Measurements from ENCODE around the gene RALGAPA1.
"Not testable (repeated sequence)": the region's sequence is repeated elsewhere in the genome, so short reads cannot be mapped to it uniquely, and the experiment has no call there.

The RALGAPA1 gene

DNA sequence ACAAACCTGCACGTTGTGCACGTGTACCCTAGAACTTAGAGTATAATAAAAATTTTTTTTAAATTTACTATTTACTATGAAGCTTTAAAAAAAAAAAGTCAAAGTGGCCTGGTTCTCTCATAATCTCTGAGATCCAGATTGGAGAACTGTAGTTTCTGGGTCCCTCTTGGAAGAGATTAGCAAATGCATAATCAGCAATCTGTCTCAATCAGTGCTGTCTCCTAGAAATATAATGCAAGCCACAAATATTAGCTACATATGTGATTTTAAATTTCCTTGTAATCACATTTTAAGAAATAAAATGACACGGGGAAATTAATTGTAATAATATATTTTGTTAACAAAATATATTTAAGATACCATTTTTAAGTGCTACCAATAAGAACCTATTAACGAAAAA, 32.3 kb downstream of the RALGAPA1 start:
- H3K4me3 ChIP-seq (ENCODE audit: low read depth, low read length), result no peak overlapping the region
- DNase-seq (ENCODE audit: low read depth), result no peak

DNA sequence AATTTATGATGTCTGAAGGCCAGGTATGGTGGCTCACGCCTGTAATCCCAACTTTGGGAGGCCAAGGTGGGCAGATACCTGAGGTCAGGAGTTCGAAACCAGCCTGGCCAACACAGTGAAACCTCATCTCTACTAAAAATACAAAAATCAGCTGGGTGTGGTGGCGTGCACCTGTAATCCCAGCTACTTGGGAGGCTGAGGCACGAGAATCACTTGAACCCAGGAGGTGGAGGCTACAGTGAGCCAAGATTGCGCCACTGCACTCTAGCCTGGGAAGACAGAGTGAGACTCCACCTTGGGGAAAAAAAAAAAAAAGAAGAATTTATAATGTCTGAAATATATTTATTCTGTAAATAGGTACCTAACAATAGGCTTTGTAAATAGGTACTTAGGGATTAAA, 33.0 kb downstream of the RALGAPA1 start:
- H3K4me3 ChIP-seq (ENCODE audit: low read depth, low read length), result not testable (repeated sequence)

DNA sequence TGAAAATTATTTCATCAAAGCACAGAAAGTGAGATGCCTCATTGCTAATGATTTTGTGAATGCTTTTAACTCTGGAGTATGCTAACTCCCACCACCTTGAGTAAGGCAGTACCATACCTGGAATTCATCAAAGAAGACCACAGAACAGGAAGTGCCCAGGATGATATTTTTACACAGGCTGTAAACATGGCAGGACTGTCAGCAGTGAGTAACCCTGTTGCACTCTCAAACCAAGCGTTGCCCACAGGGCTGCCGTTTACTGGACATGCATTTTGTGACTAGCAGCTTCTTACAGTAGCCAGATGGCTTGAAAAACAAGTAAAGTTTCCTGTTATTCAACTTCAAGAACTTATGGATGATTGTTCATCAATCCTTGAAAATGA, 42.4 kb downstream of the RALGAPA1 start:
- no peak overlapping the region for H3K4me3 ChIP-seq (ENCODE audit: low read depth, low read length)
- DNase-seq (ENCODE audit: low read depth), result no peak

More for the DNA sequence above, 33.0 kb downstream of the RALGAPA1 start:
- DNase-seq (ENCODE audit: low read depth), result not testable (repeated sequence)

DNA sequence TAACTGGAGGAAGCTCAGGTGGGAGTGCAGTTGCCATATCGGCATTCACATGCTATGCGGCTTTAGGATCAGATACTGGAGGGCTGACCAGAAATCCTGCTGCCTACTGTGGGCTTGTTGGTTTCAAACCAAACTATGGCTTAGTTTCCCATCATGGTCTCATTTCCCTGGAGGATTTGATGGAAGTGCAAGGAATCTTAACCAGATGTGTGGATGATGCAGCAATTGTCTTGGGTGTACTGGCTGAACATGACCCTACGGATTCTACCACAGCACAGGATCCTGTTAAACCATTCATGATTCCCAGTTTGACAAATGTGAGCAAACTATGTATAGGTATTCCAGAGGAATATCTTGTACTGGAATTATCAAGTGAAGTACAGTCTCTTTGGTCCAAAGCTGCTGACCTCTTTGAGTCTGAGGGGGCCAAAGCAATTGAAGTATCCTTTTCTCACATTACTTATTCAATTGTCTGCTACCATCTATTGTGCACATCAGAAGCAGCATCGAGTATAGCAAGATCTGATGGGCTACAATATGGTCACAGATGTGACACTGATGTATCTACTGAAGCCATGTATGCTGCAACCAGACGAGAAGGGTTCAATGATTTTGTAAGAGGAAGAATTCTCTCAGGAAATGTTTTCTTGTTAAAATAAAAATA, 42.9 kb downstream of the RALGAPA1 start:
- DNase-seq (ENCODE audit: low read depth), result no peak
- no peak overlapping the region for H3K4me3 ChIP-seq (ENCODE audit: low read depth, low read length)

DNA sequence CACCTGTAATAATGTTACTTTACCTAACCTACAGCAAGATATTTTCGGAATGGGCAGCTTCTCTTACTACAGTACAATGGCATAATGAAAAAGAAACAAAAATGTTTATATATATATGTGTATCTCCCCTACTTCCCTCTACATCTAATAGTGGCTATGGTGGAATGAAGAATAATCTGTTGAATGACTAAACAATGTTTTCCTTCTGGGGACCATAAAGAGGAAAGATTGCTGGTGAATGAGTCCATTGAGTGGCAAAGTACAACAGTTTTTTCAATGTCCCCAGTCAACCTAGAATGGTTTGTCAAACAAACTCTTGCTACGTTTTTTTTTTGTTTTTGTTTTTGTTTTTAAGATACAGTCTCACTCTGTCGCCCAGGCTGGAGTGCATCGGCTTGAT, 47.2 kb downstream of the RALGAPA1 start:
- no peak for DNase-seq (ENCODE audit: low read depth)
- no peak overlapping the region for H3K4me3 ChIP-seq (ENCODE audit: low read depth, low read length)

DNA sequence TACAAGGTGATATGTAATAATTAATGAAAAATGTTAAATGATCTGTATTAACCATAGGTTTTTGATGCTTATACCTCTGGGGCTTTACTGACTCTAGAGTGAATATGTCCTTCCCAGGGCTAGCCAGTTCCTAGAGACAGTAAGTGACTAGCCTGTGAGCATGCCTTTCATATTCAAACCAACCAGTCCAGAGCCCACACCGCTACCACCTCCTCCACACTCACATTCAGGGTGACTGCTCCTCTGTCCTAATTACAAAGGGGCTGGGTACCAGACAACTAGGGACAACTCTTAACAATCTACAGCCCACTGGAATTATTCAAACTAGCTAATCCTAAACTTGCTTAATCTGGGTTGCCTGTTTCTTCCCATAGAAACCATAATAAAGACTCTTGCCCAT, 49.0 kb downstream of the RALGAPA1 start:
- no peak overlapping the region for H3K4me3 ChIP-seq (ENCODE audit: low read depth, low read length)
- no peak for DNase-seq (ENCODE audit: low read depth)

DNA sequence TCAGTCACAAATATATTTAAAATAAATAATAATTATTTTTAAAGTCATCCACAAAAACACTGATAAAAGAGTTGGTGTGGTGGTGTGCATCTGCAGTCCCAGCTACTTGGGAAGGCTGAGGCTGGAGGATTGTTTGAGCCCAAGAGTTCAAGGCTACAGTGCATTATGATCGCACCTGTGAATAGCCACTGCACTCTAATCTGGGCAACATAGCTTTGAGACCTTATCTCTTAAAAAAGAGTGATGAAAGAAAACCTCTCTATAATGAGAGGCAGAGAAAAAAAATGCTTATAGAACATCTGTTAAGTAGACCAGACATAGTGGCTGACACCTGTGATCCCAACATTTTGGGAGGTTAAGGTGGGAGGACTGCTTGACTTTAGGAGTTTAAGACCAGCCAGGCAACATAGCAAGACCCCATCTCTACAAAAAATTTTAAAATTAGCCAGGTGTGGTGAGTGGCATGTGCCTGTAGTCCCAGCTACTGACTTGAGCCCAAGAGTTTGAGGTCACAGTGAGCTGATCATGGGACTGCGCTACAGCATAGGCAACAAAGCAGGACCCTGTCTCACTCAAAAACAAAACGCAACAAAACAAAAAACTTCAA, 50.5 kb downstream of the RALGAPA1 start:
- no peak overlapping the region for H3K4me3 ChIP-seq (ENCODE audit: low read depth, low read length)
- DNase-seq (ENCODE audit: low read depth), result no peak

DNA sequence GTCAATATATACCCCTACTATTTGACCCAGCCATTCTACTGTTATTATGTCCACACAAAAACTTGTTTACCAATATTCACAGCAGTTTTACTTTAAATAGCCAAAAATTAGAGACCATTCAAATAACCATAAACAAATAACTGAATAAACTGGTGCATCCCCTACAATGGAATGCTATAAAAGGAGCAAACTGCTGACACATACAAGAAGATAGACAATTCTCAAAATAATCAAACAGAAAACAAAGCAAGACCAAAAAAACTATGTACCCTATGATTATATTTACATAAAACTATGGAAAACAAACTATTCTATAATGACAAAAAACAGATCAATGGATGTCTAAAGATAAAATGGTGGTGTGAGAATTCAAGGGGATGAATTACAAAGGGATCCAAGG, 54.4 kb downstream of the RALGAPA1 start:
- no peak overlapping the region for H3K4me3 ChIP-seq (ENCODE audit: low read depth, low read length)
- no peak for DNase-seq (ENCODE audit: low read depth)

DNA sequence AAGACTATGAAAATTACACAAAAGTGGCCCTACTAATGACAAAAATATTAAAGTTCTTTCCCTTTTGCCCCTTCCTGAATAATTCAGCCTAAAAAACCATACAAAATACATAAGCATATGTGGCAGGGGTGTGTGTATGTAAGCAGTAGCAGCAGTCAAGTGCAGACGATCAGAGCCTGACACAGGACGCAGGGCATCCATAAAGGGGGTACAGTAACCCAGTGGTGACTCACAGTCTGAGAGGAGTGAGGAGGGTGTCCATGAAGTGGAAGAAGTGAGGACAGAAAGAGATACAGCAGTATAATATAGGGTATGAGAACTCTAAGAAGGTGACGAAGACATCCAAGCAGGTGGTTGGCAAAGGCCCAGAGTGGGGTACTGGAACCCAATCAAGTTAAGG, 56.7 kb downstream of the RALGAPA1 start:
- DNase-seq (ENCODE audit: low read depth), result no peak
- no peak overlapping the region for H3K4me3 ChIP-seq (ENCODE audit: low read depth, low read length)

DNA sequence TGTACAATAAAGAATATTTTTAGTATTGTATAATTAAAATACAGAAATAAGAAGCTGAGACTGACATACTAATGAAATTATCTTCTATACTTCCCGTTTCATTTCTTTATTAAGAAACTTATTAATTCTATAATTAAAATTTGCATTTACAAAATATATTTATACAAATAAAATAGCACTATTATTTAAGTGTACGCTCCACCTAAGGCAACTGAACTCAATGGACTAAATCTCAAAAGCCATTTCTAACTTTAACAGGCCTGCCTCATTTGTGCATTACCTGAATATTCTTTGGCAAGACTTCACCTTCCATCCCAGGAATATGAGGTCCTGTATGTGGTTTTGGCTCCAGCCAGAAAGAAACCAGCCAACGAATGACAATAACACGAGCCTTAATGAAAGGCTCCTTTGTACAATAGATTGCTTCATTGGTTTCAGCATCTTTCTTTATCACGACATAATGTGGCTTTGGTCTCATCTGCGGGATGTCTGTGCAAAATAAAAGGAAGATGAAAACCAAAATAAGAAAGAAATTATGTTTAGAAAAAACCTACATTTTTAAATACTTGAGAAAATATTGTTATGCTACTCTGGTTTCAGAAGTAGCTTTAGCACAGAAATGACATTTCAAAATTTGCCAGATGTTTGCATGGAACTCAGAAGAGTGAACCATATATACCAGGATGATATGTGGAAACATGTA, 58.7 kb downstream of the RALGAPA1 start:
- no peak overlapping the region for H3K4me3 ChIP-seq (ENCODE audit: low read depth, low read length)
- DNase-seq (ENCODE audit: low read depth), result no peak

DNA sequence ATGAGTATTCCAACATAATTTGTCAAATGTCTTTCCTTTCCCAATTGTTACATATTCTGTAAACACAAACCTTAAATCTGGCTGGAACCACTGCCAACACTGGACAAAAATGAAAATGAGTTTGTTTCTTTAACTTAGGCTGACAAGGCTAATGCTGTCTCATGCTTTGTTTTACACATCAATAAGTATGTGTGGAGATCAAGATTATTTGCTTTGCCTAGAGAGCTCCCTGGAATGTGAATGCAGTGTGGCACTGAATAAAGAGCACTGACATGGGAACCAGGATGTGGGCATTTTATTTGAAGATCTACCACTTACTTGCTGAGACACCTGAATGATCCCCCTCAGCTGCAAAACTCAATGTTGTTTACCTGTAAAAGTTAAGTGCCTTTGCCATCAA, 61.7 kb downstream of the RALGAPA1 start:
- DNase-seq (ENCODE audit: low read depth), result no peak
- no peak overlapping the region for H3K4me3 ChIP-seq (ENCODE audit: low read depth, low read length)

DNA sequence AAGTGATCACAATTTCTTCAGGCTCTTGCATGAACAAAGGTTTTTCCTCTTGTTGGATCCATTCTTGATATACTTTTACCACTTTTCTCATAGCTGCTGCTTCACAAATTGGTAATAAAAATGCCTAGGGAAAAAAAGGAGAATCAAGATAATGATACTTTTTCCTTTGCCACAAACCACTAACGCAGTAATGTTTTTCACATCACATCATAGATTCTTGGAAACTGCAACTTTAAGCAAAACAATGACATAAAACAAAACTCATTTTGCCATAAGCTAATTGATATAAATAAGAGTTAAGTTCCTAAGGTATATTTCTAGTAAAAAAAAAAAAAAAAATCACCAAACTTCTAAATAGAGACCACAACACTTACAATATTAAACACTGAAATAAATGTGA, 66.7 kb downstream of the RALGAPA1 start:
- H3K4me3 ChIP-seq (ENCODE audit: low read depth, low read length), result no peak overlapping the region
- no peak for DNase-seq (ENCODE audit: low read depth)

DNA sequence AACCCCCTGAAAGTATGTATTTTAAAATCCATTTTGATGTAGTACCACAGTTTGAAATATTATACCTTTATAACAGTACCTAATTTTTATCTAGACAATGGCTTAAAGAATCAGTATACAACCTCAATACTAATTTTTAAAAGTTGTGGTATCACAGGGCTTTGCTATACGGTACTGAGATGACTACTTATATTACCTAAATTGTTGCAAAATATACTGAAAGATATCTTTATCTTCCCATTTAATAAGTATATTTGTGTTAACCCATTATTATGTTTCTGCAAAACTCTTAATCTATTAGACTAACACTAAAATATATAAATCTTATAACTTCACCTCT, 67.1 kb downstream of the RALGAPA1 start:
- no peak overlapping the region for H3K4me3 ChIP-seq (ENCODE audit: low read depth, low read length)
- DNase-seq (ENCODE audit: low read depth), result no peak

DNA sequence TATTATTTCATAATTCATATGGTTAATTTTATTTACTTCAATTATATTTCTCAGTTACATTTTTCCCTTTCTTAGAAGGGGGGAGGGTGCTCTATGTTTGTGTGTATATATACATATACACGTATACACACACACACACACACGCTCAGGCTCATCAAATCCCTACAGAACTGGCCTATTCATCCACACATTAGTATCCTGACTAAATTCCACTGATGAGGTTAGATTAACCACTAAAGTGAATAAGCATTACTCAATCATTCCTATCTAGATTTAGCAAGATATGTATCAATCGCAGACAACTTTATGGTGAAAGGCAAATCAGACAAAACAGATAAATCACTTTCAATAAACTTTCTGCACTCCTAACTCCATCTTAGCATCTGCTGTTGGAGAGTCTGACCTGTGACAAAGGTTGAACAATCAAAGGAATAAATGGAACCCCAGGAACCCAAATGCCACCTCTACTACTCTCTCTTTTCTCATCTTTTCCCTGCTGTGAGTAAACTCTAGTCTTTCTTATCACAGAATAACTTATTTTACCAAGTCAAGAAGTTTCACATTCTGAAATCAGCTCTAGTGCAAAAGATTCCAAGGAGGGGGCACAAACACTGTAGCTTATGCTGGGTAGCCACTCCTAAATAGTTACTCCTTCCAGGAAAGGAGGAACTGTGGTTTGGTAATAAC, 67.6 kb downstream of the RALGAPA1 start:
- no peak for DNase-seq (ENCODE audit: low read depth)
- no peak overlapping the region for H3K4me3 ChIP-seq (ENCODE audit: low read depth, low read length)

DNA sequence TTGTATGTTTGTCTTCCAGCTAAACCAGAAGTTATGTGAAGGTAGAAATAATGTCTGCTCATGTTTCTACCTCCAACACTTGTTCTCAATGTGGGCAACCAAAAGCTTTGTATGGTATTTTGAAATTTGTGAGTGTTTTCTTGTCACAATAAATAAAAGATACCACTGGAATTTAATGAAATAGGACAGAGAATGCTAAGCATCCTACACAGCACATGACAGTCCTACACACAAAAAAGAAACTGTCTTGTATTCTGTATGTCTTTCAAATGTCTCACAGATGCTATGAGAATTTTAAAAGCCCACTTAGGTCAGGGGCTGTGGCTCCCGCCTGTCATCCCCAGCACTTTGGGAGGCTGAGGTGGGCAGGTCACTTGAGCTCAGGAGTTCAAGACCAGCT, 68.9 kb downstream of the RALGAPA1 start:
- DNase-seq (ENCODE audit: low read depth), result no peak
- no peak overlapping the region for H3K4me3 ChIP-seq (ENCODE audit: low read depth, low read length)

DNA sequence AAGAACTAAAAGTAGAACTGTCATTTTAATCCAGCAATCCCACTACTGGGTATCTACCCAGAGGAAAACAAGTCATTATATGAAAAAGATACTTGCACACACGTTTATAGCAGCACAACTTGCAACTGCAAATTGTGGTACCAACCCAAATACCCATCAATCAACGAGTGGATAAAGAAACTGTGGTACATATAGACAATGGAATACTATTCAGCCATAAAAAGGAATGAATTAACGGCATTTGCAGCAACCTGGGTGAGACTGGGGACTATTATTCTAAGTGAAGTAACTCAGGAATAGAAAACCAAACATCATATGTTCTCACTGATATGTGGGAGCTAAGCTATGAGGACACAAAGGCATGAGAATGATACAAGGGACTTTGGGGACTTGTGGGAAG, 73.9 kb downstream of the RALGAPA1 start:
- DNase-seq (ENCODE audit: low read depth); H3K4me3 ChIP-seq (ENCODE audit: low read depth, low read length): not testable (repeated sequence)

DNA sequence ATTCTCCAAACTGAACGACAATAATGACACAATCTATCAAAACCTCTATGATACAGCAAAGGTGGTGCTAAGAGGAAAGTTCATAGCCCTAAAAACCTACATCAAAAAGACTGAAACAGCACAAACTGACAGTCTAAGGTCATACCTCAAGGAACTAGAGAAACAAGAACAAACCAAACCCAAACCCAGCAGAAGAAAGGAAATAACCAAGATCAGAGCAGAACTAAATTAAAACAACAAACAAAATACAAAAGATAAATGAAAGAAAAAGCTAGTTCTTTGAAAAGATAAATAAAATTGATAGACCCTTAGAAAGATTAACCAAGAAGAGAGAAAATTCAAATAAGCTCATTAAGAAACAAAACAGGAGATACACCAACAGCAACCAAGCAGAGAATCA, 75.6 kb downstream of the RALGAPA1 start:
- not testable (repeated sequence) for H3K4me3 ChIP-seq (ENCODE audit: low read depth, low read length); DNase-seq (ENCODE audit: low read depth)

DNA sequence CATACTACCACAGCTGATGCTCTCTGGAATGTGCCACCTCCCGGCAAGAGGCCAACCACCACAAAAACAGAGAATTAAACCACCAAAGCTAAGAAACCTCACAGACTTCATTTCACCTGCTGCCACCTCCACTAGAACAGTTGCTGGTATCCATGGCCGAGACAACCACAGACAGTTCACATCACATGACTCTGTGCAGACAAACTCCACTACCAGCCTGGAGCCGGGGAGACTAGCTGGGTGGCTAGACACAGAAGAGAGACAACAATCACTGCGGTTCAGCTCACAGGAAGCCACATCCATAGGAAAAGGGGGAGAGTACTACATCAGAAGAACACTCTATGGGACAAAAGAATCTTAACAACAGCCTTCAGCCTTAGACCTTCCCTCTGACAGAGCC, 78.2 kb downstream of the RALGAPA1 start:
- H3K4me3 ChIP-seq (ENCODE audit: low read depth, low read length), result no peak overlapping the region
- DNase-seq (ENCODE audit: low read depth), result no peak

DNA sequence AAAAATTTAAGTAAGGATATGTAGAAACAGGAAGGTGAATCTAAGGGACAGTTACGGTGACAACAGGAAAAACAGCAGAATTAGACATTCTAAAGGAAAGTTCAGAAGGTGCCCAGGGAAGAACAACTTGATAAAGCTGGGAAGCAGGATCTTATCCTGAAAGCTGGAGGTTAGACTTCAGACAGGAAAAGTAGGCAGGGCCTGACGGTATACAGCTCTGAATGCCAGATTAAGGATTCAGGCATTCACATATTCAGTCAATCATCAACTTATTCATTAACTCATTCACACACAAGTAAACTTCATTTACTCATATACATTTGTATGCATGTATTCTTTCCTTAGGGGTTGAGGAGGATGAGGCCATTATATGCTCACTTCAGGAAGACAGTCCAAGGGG, 81.3 kb downstream of the RALGAPA1 start:
- H3K4me3 ChIP-seq (ENCODE audit: low read depth, low read length), result no peak overlapping the region
- DNase-seq (ENCODE audit: low read depth), result no peak

DNA sequence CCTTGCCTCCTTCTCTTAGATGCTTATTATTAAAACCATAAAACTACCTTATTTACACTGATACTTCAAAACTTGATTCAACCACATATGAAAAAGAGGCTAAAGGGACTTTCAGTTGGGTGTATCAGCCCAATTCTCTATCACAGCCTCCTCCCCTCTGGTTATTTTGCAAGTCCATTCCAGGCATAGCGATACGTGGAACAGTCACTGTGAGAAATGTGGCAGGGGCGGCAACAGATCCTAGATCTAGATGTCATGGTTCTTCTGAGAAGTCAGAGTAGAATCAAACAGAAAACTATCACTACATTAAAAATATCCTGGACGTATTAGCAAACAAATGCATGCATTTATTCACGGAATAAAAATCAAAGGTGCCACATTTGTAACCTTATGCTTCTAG, 83.2 kb downstream of the RALGAPA1 start:
- no peak for DNase-seq (ENCODE audit: low read depth)
- H3K4me3 ChIP-seq (ENCODE audit: low read depth, low read length), result no peak overlapping the region

DNA sequence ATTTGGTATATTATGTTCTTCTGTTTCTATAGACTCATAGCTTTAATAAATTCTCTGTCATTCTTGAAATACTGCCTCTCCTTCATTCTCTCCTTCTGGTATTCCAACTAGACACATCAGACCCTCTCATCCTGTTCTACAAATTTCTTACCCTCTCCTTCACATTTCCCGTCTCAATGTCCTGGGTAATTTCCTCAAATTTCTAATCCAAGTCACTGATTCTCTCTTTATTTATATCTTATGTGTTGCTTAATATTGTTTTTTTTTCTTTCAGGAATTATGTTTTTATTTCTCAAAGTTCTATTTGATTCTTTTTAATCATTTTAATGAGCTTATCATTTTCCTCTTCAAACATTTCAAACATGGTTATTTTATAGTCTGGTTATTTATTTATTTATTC, 94.0 kb downstream of the RALGAPA1 start:
- no peak for DNase-seq (ENCODE audit: low read depth)
- no peak overlapping the region for H3K4me3 ChIP-seq (ENCODE audit: low read depth, low read length)
